Body of pancreas (tissue), 4 donors: Measurements from ENCODE around the gene TMEM35A. TPM values are rescaled to one million over a fixed set of nuclear protein-coding genes. Genes with fewer than 3 reads are reported as not detected.

Source experiments
- ATAC-seq: fragments of 150-250 bp; one replicate; pipeline ENCODE4 v1.9.1; 2016
- DNase-seq, 4 donors: peaks; one replicate each; pipeline ENCODE4 v3.0.0-alpha.2; 2019
- H3K27ac ChIP-seq, 4 donors: fragments of 200-600 bp; sonication (generic); 1 replicate in 3 of 4; 2 replicates in 1 of 4; pipeline versions ENCODE4 v1.5.1 to v1.6.1; 2016 to 2019; ENCODE audit warnings: mild to moderate bottlenecking in 1 of 4, mixed read lengths in 1 of 4, moderate library complexity in 1 of 4
- H3K27me3 ChIP-seq, 2 donors: fragments of 200-600 bp; sonication (generic); one replicate each; pipeline ENCODE4 v1.6.0; 2016; ENCODE audit warnings: mild to moderate bottlenecking in 1 of 2
- H3K36me3 ChIP-seq, 2 donors: fragments of 200-600 bp; sonication (generic); replicated peaks in 1 of 2; 2 replicates each; pipeline ENCODE4 v1.5.1; 2016; ENCODE audit warnings: low read depth in 2 of 2; ENCODE audit not compliant: insufficient read depth in 1 of 2
- H3K4me1 ChIP-seq: fragments of 200-600 bp; sonication (generic); one replicate; pipeline ENCODE4 v1.6.0; 2016
- H3K4me3 ChIP-seq, 2 donors: fragments of 200-600 bp; sonication (generic); 1 replicate in 1 of 2; 2 replicates in 1 of 2; pipeline ENCODE4 v1.5.1; 2016 to 2019
- H3K9me3 ChIP-seq, 3 donors: fragments of 200-600 bp; sonication (generic); 1 replicate in 2 of 3; 2 replicates in 1 of 3; pipeline ENCODE4 v1.5.1; 2016
- CTCF ChIP-seq, 7 experiments: fragments of 450-650 bp in 4 of 7; fragments of 200-600 bp in 3 of 7; sonication (generic) in 3 of 7; IDR thresholded peaks; one replicate each; pipeline ENCODE4 v1.5.1; 2016 to 2019; ENCODE audit warnings: antibody characterized with exemption in 7 of 7
- POLR2A ChIP-seq, 3 donors: fragments of 450-650 bp; IDR thresholded peaks; one replicate each; pipeline ENCODE4 v1.6.1; 2016; ENCODE audit warnings: antibody characterized with exemption in 3 of 3, mild to moderate bottlenecking in 2 of 3
- WGBS, 2 donors: methylation state at CpG; one replicate each; pipeline ENCODE4 v1.1.5; 2017; 5-methylcytosine and 5-hydroxymethylcytosine counted together
- intact Hi-C: fragments of 100-400 bp; cut with DNase I; formaldehyde crosslinking; loops from one replicate; pipeline ENCODE4 v1.15.1; 2023
- total RNA-seq, 2 donors: library from RNA; depleted of rRNA; stranded (reverse); fragments of >200 nt; gene quantifications; one replicate each; pipeline ENCODE4 v1.1.0, GENCODE V29; 2016

TMEM35A gene
- total RNA-seq, 2 donors from 2014 or later: 0.26 TPM; not detected in 1

DNA sequence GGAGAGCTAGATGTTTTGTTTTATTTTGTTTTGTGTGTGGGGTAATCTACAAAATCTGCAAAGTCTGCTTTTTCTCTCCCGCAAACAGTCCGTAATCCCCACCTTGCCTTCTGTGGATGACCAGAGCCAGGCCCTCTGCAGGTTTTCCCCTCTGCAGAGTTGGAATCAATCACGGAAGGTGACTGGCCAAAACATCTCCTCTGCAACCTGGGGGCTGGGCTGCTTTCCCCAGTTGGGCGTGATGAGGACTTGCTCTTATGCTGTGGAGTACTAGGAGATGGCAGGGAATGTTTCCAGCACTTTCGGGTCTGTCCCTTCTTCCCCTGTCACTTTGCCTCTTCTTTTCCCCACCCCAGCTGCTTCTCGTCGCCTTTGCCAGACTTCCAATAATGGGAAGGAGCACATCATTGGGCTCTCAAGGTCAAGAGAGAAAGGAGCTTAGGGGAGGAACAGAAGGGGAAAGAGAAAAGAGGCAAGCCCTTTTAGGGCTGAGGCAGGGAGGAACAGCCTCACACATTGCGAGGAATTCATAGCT, 1.1 kb downstream of the TMEM35A start:
- 43 to 45% methylated on average over 7 to 8 of the region's 8 CpGs for WGBS, 2 donors
- Histone ChIP-seq H3K36me3 (no peaks in the 10 kb centered on the region), H3K4me1 (no peaks in the 10 kb centered on the region), H3K27ac (no peak overlapping the region), H3K4me3 (no peak overlapping the region), H3K9me3 (no peaks in the 10 kb centered on the region), H3K27me3 (no peaks in the 10 kb centered on the region)
- TF ChIP-seq CTCF (IDR thresholded peaks at IDR 0.05): no peak
- no peak for TF ChIP-seq POLR2A (IDR thresholded peaks at IDR 0.05)
- no peak for DNase-seq
- no peak for ATAC-seq
- intact Hi-C loops: no loop called here

GRCh38 chrX:101080326-101081124, 1.8 kb downstream of the TMEM35A start:
- Histone ChIP-seq H3K4me3 (no peak overlapping the region), H3K27me3 (no peaks in the 10 kb centered on the region), H3K36me3 (no peaks in the 10 kb centered on the region), H3K27ac (no peak overlapping the region), H3K9me3 (no peaks in the 10 kb centered on the region), H3K4me1 (no peaks in the 10 kb centered on the region)
- ATAC-seq: no peak
- 53 to 60% methylated on average over 2 to 3 of the region's 3 CpGs for WGBS, 2 donors
- TF ChIP-seq CTCF (IDR thresholded peaks at IDR 0.05) (no peak), POLR2A (IDR thresholded peaks at IDR 0.05) (no peak)
- intact Hi-C loops: no loop called here
- DNase-seq: no peak

DNA sequence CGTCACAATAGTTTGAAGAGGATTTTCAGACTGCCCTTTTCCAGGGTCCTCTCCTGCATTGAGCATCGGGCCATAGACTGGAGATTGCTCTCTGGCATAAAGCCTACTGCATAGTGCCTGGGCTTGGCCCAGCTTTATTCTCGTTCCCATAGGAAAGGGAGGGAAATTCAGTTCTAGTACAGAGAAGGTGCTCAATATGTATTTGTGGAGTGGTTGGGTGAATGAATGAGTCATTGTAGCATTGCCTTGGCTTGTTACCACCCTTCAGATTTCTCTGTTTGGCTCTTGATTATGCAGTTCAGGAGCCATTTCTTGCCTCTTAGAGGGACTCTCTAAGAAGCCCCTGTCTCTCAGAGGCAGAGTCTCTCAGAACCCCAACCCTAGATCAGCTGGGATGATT, 2.6 kb downstream of the TMEM35A start:
- no peaks in the 10 kb centered on the region for H3K9me3 ChIP-seq
- ATAC-seq (no peak), DNase-seq (no peak)
- H3K27me3 ChIP-seq: no peaks in the 10 kb centered on the region
- TF ChIP-seq POLR2A (IDR thresholded peaks at IDR 0.05) (no peak), CTCF (IDR thresholded peaks at IDR 0.05) (no peak)
- no peak overlapping the region for H3K4me3 ChIP-seq
- no peaks in the 10 kb centered on the region for H3K4me1 ChIP-seq
- intact Hi-C loops: no loop called here
- H3K27ac ChIP-seq: no peak overlapping the region
- WGBS, 2 donors: 34 to 55% methylated on average over 2 to 3 of the region's 3 CpGs
- no peaks in the 10 kb centered on the region for H3K36me3 ChIP-seq

- WGBS, 2 donors: 80 to 89% methylated on average over 1 of the region's 1 CpG
- no peak for TF ChIP-seq CTCF (IDR thresholded peaks at IDR 0.05)
- no peak for TF ChIP-seq POLR2A (IDR thresholded peaks at IDR 0.05)
These were observed 13.1 kb downstream of the TMEM35A start for GRCh38 chrX:101091817-101092216.

More at GRCh38 chrX:101091817-101092216, 13.1 kb downstream of the TMEM35A start:
- H3K9me3 ChIP-seq: no peaks in the 10 kb centered on the region
- H3K4me1 ChIP-seq: no peaks in the 10 kb centered on the region
- intact Hi-C loops: no loop called here
- no peaks in the 10 kb centered on the region for H3K27me3 ChIP-seq
- ATAC-seq: no peak
- no peak overlapping the region for H3K4me3 ChIP-seq
- no peak for DNase-seq
- no peak overlapping the region for H3K27ac ChIP-seq
- no peaks in the 10 kb centered on the region for H3K36me3 ChIP-seq
